Thyroid gland (tissue), 4 donors: ENCODE measurements around the gene ISLR2.

Experiments used
- CTCF ChIP-seq, 6 experiments: fragments of 200-600 bp in 3 of 6; fragments of 450-650 bp in 3 of 6; sonication (generic) in 3 of 6; IDR thresholded peaks; one replicate each; pipeline ENCODE4 v1.5.1; 2016 to 2019; ENCODE audit warnings: antibody characterized with exemption in 6 of 6, mild to moderate bottlenecking in 2 of 6, inconsistent platforms in 1 of 6, moderate library complexity in 1 of 6
- POLR2A ChIP-seq, 2 donors: fragments of 450-650 bp; IDR thresholded peaks; one replicate each; pipeline ENCODE4 v1.6.1; 2017; ENCODE audit warnings: antibody characterized with exemption in 2 of 2, mild to moderate bottlenecking in 2 of 2, moderate library complexity in 1 of 2

DNA sequence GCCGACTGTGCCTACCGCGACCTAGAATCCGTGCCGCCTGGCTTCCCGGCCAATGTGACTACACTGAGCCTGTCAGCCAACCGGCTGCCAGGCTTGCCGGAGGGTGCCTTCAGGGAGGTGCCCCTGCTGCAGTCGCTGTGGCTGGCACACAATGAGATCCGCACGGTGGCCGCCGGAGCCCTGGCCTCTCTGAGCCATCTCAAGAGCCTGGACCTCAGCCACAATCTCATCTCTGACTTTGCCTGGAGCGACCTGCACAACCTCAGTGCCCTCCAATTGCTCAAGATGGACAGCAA, 44.5 kb downstream of the ISLR2 start:
- TF ChIP-seq POLR2A (IDR thresholded peaks at IDR 0.05) (no peak), CTCF (IDR thresholded peaks at IDR 0.05) (no peak)
